ENCODE data around the gene STOM.

Gene STOM

GRCh38 chr9:121354762-121355161, 15.3 kb downstream of the STOM start:
- intact Hi-C loops (cut with DNase I), result no loop called here
- no peak for DNase-seq

GRCh38 chr9:121354141-121354540, 15.9 kb downstream of the STOM start:
- intact Hi-C loops (cut with DNase I), result no loop called here
- DNase-seq, result no peak

GRCh38 chr9:121353241-121354061, 16.6 kb downstream of the STOM start:
- no peak for DNase-seq
- intact Hi-C loops (cut with DNase I), result no loop called here

GRCh38 chr9:121350993-121351561, 19.0 kb downstream of the STOM start:
- intact Hi-C loops (cut with DNase I), result no loop called here
- DNase-seq, result peak in 26 of 42 donors; percentile 12 to 73 (median 44)

GRCh38 chr9:121350036-121350435, 20.0 kb downstream of the STOM start:
- no peak for DNase-seq
- intact Hi-C loops (cut with DNase I), result no loop called here

- intact Hi-C loops (cut with DNase I), result no loop called here
- DNase-seq, result no peak
Measured at GRCh38 chr9:121349009-121349408, 21.0 kb downstream of the STOM start.

- intact Hi-C loops (cut with DNase I), result no loop called here
- no peak for DNase-seq
Measured at GRCh38 chr9:121348221-121348620, 21.8 kb downstream of the STOM start.

GRCh38 chr9:121345070-121345469, 25.0 kb downstream of the STOM start:
- DNase-seq, result no peak
- intact Hi-C loops (cut with DNase I), result no loop called here

- intact Hi-C loops (cut with DNase I), result no loop called here
Measured at GRCh38 chr9:121344184-121344583, 25.9 kb downstream of the STOM start.

GRCh38 chr9:121340676-121341392, 29.2 kb downstream of the STOM start:
- intact Hi-C loops (cut with DNase I), result no loop called here
- DNase-seq, result no peak

More at GRCh38 chr9:121344184-121344583, 25.9 kb downstream of the STOM start:
- DNase-seq, result no peak

GRCh38 chr9:121339437-121339836, 30.6 kb downstream of the STOM start:
- DNase-seq, result no peak
- intact Hi-C loops (cut with DNase I), result no loop called here

- DNase-seq, result no peak
- intact Hi-C loops (cut with DNase I), result no loop called here
Measured at GRCh38 chr9:121336665-121337064, 33.4 kb downstream of the STOM start.

- intact Hi-C loops (cut with DNase I), result no loop called here
- DNase-seq, result no peak
Measured at GRCh38 chr9:121333950-121334773, 35.9 kb downstream of the STOM start.

GRCh38 chr9:121331992-121332685, 37.9 kb downstream of the STOM start:
- intact Hi-C loops (cut with DNase I), result no loop called here
- no peak for DNase-seq

GRCh38 chr9:121331549-121331948, 38.5 kb downstream of the STOM start:
- no peak for DNase-seq
- intact Hi-C loops (cut with DNase I), result no loop called here

- intact Hi-C loops (cut with DNase I), result no loop called here
- no peak for DNase-seq
Measured at GRCh38 chr9:121328876-121329681, 41.0 kb downstream of the STOM start.

- no peak for DNase-seq
- intact Hi-C loops (cut with DNase I), result no loop called here
Measured at GRCh38 chr9:121328476-121328875, 41.6 kb downstream of the STOM start.
